Measurements from ENCODE around the gene HOTAIR. TPM values are rescaled to one million over a fixed set of nuclear protein-coding genes. Genes with fewer than 3 reads are reported as not detected.

Gene HOTAIR
- total RNA-seq, 1 donor from 2014 or later, result not detected

- no peak for DNase-seq (ENCODE audit: low spot score, unreplicated experiment)
- TF ChIP-seq, protein P1, sequence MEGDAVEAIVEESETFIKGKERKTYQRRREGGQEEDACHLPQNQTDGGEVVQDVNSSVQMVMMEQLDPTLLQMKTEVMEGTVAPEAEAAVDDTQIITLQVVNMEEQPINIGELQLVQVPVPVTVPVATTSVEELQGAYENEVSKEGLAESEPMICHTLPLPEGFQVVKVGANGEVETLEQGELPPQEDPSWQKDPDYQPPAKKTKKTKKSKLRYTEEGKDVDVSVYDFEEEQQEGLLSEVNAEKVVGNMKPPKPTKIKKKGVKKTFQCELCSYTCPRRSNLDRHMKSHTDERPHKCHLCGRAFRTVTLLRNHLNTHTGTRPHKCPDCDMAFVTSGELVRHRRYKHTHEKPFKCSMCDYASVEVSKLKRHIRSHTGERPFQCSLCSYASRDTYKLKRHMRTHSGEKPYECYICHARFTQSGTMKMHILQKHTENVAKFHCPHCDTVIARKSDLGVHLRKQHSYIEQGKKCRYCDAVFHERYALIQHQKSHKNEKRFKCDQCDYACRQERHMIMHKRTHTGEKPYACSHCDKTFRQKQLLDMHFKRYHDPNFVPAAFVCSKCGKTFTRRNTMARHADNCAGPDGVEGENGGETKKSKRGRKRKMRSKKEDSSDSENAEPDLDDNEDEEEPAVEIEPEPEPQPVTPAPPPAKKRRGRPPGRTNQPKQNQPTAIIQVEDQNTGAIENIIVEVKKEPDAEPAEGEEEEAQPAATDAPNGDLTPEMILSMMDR (IDR thresholded peaks at IDR 0.05; ENCODE audit: unreplicated experiment), result no peak
- no peaks in the 10 kb centered on the region for H3K4me1 Mint-ChIP-seq (ENCODE audit: low read depth)
- H3K27me3 Mint-ChIP-seq, result peaks cover 100% of the 10 kb centered on the region
- no peak overlapping the region for H3K4me3 Mint-ChIP-seq (ENCODE audit: low read depth)
- H3K36me3 Mint-ChIP-seq (ENCODE audit: insufficient read depth), result no peaks in the 10 kb centered on the region
- H3K27ac Mint-ChIP-seq, result no peak overlapping the region
- no peaks in the 10 kb centered on the region for H3K9me3 Mint-ChIP-seq (ENCODE audit: low read depth)
These were observed 46.5 kb downstream of the HOTAIR start for GRCh38 chr12:53928054-53928835.

GRCh38 chr12:53927220-53928029 is 47.3 kb downstream of the HOTAIR start:
- TF ChIP-seq, protein P1 (IDR thresholded peaks at IDR 0.05; ENCODE audit: unreplicated experiment), result no peak
- Mint-ChIP-seq H3K4me3 (ENCODE audit: low read depth) (no peak overlapping the region), H3K36me3 (ENCODE audit: insufficient read depth) (no peaks in the 10 kb centered on the region), H3K27me3 (peaks cover 100% of the 10 kb centered on the region), H3K9me3 (ENCODE audit: low read depth) (no peaks in the 10 kb centered on the region), H3K27ac (no peak overlapping the region), H3K4me1 (ENCODE audit: low read depth) (no peaks in the 10 kb centered on the region)
- DNase-seq (ENCODE audit: low spot score, unreplicated experiment), result no peak

DNA sequence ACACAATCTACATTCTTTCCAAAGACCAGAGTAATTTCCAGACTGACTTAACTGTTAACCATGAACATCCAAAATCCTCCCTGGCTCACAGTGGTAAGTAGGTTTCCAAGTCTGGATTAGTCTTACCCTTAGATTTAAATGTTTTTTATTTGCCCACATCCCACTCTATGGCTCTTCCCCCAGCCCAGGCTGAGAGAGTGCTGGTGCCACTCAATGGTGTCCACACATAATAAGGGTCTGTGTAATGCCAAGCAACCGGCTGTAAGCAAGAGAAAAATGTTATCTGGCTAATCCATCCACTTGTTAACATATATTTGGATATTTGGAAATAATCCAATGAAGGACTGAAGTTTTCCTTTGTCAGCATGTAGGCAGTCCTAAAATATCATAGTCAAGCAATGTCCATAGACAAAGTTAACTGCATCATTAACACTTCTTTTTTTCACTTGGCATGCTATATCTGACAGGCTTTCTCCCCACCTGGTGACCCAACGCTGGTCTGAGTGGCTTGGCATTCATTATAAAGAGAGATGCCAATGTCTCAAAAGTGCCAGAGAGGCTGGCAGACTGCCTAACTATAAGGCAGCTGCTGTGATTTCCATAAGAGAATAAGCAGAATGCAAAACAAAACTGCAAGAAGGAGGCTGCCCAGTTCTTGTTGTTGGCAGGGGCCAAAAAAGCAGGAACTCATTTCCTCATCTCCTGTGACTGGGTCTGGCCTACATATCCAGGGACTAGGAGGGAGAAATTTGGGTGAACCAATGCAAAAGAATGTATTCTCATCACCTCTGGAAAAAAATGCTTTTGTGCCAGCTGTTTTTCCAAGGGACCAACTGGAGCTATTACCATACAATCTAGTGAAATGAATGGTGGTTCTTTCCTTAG is 50.0 kb downstream of the HOTAIR start:
- peaks cover 97% of the 10 kb centered on the region for H3K27me3 Mint-ChIP-seq
- no peaks in the 10 kb centered on the region for H3K9me3 Mint-ChIP-seq (ENCODE audit: low read depth)
- no peaks in the 10 kb centered on the region for H3K36me3 Mint-ChIP-seq (ENCODE audit: insufficient read depth)
- H3K4me1 Mint-ChIP-seq (ENCODE audit: low read depth), result peaks cover 7% of the 10 kb centered on the region
- TF ChIP-seq, protein P1 (IDR thresholded peaks at IDR 0.05; ENCODE audit: unreplicated experiment), result no peak
- H3K27ac Mint-ChIP-seq, result no peak overlapping the region
- H3K4me3 Mint-ChIP-seq (ENCODE audit: low read depth), result no peak overlapping the region
- no peak for DNase-seq (ENCODE audit: low spot score, unreplicated experiment)

DNA sequence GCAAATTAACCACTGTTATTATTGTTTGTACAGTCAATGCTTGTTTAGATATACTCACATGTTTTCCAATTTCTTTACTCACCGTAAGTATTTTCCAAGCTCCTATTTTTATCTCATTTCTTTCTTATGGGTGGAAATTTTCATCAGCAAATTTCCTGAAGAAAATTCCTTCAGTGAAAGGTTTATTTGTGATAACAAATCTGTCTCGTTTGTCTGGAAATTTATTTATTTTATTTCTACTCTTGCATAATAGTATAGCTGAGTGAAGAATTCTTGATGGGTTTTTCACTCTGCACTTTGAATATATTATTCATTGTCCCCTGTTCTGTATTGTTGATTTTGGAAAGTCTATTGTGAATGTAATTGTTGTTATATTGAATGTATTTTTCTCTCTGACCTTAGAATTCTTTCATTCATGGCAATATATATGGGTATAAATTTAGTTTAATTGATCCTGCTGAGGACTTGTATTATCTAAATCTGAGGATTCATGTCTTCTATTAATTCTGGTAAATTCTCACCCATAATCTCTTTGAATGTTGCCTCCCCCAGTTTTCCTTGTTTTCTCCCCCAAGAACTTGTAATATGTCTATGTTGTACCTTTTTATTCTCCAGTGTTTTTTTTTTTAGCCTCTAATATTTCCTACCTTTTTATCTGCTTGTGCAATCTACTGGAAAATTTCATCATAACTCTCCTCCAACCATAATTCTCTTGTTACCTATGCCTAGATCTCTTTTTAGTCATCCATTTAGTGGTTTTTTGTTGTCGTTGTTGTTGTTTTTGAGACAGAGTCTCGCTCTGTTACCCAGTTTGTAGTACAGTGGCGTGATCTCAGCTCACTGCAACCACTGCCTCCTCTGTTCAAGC is 57.7 kb downstream of the HOTAIR start:
- TF ChIP-seq, protein P1 (IDR thresholded peaks at IDR 0.05; ENCODE audit: unreplicated experiment), result no peak
- peaks cover 91% of the 10 kb centered on the region for H3K27me3 Mint-ChIP-seq
- no peaks in the 10 kb centered on the region for H3K9me3 Mint-ChIP-seq (ENCODE audit: low read depth)
- no peaks in the 10 kb centered on the region for H3K36me3 Mint-ChIP-seq (ENCODE audit: insufficient read depth)
- no peak for DNase-seq (ENCODE audit: low spot score, unreplicated experiment)
- no peak overlapping the region for H3K4me3 Mint-ChIP-seq (ENCODE audit: low read depth)
- H3K27ac Mint-ChIP-seq, result no peak overlapping the region
- H3K4me1 Mint-ChIP-seq (ENCODE audit: low read depth), result peaks cover 7% of the 10 kb centered on the region

Small RNA genes lying within 50 kb of the gene (microRNA-seq; reads per million reads assigned to microRNA genes)
- gene MIR196A2 (ENCODE audit: borderline number of aligned reads, unreplicated experiment), result not detected

Other genes with a start within 250 kb of the HOTAIR start
- gene CALCOCO1, start 247.5 kb downstream of the HOTAIR start, total RNA-seq, result 89.5 and 101 TPM in 2 replicates
- 0.58 TPM in 1 of 2 replicates, not detected in the other for gene CISTR, start 223.0 kb downstream of the HOTAIR start, total RNA-seq
- not detected in 2 replicates for gene HOXC13, start 36.1 kb downstream of the HOTAIR start, total RNA-seq
- not detected in 2 replicates for gene HOXC12, start 20.1 kb downstream of the HOTAIR start, total RNA-seq
- not detected in 2 replicates for gene HOXC11, start 1.8 kb downstream of the HOTAIR start, total RNA-seq
- not detected in 2 replicates for gene HOXC10, start 10.2 kb upstream of the HOTAIR start, total RNA-seq
- gene HOXC9, start 25.2 kb upstream of the HOTAIR start, total RNA-seq, result not detected in 2 replicates
- gene HOXC8, start 34.0 kb upstream of the HOTAIR start, total RNA-seq, result not detected in 2 replicates
- gene HOXC6, start 53.5 kb upstream of the HOTAIR start, total RNA-seq, result 0.17 and 0.27 TPM in 2 replicates
- 2.7 and 4.6 TPM in 2 replicates for gene HOXC5, start 58.1 kb upstream of the HOTAIR start, total RNA-seq
- 19.6 and 19.8 TPM in 2 replicates for gene HOXC4, start 78.9 kb upstream of the HOTAIR start, total RNA-seq
- gene SMUG1, start 214.0 kb upstream of the HOTAIR start, total RNA-seq, result 53.1 and 57.6 TPM in 2 replicates

All from progenitor cell of endocrine pancreas (in vitro differentiated cells).